HG03139 (cell line): ENCODE measurements around the gene TTC39B.
"Not testable (repeated sequence)": the region's sequence is repeated elsewhere in the genome, so short reads cannot be mapped to it uniquely, and the experiment has no call there.

ENCODE experiments used
- ATAC-seq: cut with Tn5 transposase; IDR thresholded peaks from one replicate; pipeline ENCODE4 v1.9.1; 2021; ENCODE audit not compliant: unreplicated experiment

TTC39B gene

GRCh38 chr9:15271403-15271802 is 35.6 kb downstream of the TTC39B start:
- ATAC-seq = no peak

DNA sequence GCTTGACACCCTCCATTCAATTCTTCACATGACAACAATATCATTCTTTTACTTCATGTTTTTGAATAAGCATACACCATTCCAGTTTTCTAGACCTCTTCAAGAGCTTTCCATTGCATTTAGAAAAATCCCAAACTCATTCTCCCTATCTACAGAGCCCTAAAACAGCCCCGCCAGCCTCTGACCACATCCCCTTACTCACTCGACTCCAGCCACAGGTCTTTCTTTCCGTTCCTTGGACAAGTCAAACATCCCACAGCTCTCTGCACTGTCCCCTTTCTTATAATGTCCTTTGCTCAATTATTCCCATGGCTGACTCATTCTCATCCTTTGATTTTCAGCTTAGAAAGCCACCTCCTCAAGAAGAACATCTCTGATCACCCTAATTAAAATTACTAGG is 38.2 kb downstream of the TTC39B start:
- ATAC-seq = no peak

DNA sequence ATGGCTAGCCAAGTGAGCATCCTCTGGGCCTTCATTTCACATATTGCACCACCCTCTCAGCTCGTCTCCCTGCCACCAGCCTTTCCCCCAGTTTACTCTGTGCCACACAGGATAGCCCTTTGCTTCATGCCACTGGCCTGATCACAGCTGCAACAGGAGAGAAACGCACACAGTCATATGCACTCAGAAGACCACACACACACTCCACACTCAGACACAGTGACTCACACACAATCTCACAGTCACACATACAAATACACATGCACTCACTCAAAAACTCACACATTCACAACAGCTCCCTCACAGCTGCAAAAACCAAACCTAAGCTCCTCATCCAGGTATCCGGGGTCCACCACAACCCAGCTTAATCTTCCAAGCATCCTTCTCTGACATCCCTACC is 38.7 kb downstream of the TTC39B start:
- ATAC-seq = no peak

GRCh38 chr9:15264918-15265317 is 42.1 kb downstream of the TTC39B start:
- no peak for ATAC-seq

DNA sequence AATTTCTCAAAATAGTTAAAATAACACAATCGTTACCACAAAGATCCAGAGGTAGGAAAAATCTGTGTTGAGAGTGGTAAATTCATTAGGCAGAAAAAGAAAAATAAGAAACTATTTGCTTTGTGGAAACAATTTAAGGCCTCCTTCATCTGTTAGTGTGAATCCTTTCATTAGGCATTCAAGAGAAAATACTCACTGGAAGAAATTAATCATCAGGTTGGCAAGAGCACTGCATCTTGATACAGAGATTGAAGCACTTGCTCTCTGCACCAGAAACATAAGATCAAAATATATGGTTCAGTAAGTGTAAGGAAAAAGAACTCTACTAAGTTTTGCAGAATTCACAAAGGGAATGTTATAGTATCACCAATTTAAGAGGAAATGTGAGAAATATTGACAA is 44.4 kb downstream of the TTC39B start:
- ATAC-seq = no peak

GRCh38 chr9:15256426-15256825 is 50.6 kb downstream of the TTC39B start:
- no peak for ATAC-seq

DNA sequence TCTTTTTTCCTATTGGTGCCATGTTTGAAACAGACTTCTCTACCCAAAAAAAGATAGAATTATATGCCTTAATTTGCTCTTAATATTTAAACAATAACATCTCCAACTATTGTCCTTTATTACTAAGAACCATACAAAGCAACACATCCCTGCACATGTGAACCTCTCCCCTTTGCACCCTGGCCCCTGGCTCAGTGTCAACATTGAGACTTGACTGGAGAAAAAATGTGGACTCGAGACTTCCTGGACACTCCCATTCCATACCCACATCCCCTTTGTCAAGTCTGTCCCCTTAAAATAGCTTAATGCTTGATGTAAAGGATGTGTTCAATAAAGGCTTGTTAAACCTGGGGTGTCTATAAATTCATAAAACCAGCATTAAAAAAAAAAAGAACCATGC is 53.2 kb downstream of the TTC39B start:
- no peak for ATAC-seq

GRCh38 chr9:15253197-15253596 is 53.8 kb downstream of the TTC39B start:
- ATAC-seq = no peak

GRCh38 chr9:15249981-15250380 is 57.0 kb downstream of the TTC39B start:
- no peak for ATAC-seq

DNA sequence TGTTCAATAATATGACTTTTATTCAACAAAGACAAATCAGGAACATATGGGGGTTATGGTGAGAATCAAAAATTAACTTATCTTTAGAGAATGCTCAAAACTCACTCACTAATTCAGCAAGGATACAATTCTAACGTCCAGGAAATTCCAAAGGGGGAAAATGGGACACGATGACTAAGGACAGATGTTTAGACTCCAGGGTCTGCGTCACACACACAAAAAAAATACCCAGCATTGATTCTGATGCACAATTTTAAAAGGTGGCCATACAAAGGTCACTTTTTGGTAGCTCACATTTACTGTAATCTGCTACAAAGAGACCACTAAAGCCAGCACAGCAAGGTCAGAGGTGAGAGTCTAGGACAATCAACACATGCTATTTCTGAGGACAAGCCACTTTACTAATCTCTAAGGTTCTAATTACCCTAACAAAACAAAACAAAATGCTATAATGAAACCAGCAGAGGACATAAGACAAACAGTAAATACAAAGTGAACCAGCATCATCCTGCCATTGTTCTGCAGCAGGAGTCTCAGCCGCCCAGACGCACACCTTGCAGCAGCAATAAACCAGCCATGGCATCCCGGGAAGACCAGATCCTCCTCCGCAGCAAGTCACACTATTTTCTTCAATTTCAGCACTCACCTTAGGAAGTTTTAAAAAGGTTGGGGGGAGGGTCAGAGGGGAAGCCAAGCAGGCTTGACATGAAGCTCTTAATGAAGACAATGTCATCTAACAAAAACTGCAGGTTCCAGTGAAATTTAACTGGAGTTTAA is 57.8 kb downstream of the TTC39B start:
- no peak for ATAC-seq

GRCh38 chr9:15248621-15249020 is 58.4 kb downstream of the TTC39B start:
- no peak for ATAC-seq

- no peak for ATAC-seq
Measured at GRCh38 chr9:15248081-15248480, 58.9 kb downstream of the TTC39B start.

GRCh38 chr9:15246708-15247107 is 60.3 kb downstream of the TTC39B start:
- no peak for ATAC-seq

- no peak for ATAC-seq
Measured at GRCh38 chr9:15246243-15246642, 60.8 kb downstream of the TTC39B start.

DNA sequence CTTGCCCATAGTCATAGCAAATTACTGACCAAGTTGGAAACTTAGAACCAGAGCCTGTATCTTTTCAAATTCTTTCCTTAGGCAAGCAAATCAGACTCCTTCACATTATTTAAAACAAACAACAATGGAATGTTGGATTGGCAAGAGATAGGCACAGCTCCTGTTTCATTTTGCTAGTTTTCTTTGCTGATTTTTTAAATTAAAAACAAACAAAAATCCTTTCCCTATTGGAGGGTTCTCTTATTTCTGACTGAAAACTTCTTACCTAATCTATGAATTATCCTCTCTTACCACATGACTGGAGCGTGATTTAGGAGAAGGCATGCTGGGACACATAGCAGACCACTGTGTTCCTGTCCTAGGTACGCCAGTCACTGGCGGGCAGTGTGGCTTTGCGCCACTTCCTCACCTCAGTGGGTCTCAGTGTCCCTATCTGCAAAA is 63.0 kb downstream of the TTC39B start:
- ATAC-seq = no peak

GRCh38 chr9:15243081-15243480 is 63.9 kb downstream of the TTC39B start:
- no peak for ATAC-seq

DNA sequence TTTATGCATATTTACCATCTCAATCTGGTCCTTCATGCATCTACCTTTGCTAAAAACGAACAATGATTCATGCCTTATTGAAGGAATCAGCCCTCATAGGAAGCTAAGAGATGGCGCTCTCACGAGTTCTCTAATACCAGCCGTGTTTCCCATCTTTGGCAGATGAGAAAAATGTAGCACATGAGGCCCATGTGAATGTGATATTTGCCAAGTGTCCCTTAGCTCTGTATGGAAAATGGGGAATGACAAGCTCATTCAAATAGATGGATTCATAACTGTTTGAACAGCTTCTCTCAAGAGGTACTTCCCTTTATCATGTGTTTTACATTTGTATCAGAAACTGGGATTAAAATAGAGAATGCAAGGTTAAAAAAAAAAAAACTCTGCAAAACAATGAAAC is 66.1 kb downstream of the TTC39B start:
- ATAC-seq = no peak

DNA sequence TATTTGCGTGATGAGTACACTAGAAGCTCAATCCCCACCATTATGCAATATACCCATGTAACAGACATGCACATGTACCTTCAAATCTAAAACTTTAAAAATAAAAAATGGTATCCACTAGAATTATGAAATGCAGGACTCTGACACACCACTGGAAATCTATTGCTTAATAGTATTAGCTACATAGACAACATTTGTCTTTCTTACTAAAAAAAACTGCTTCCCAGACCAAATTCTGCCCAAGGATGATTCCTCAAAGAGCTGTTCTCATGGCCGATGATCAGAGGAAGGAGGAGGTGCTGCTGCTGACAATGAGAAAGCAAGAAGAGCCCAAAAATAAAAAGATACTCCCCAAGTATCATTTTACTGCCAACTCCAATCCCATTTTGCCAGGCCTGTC is 67.2 kb downstream of the TTC39B start:
- no peak for ATAC-seq

- ATAC-seq = no peak
Measured at GRCh38 chr9:15238646-15239045, 68.4 kb downstream of the TTC39B start.

GRCh38 chr9:15235658-15236057 is 71.4 kb downstream of the TTC39B start:
- no peak for ATAC-seq

- not testable (repeated sequence) for ATAC-seq
Measured at GRCh38 chr9:15233941-15234490, 73.0 kb downstream of the TTC39B start.

DNA sequence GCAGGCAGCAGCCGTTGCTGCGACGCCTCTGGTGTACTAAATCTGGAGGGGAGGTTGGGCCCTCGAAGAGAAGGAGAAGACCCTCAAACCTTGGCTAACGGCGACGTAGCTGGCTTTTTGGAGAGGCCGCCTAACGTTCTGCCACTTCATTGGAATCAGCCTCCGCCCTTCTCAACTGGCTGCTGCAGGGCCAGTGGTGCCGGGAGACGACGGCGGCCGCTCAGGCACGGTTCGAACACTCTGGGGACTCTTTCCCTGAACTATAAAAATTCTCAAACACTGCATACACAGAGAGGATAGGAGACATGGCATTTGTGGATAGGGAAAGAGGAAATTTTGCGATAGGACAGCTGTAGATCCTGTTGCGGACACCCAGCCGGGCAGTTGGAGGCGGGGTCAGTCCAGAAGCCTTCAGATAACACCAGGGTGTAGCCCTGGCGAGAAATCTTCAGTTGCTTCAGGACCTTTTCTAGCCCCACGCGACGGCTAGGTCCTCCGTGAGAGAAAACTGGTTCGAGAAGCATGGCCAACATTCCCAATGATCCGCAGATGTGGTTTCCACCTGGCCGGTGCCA is 74.2 kb downstream of the TTC39B start:
- not testable (repeated sequence) for ATAC-seq
